RWPE2 (cell line): Measurements from ENCODE around the gene IRF9.

ENCODE experiments used
- ATAC-seq: fragments of 200-7000 bp; cut with Tn5 transposase; 3 replicates; pipeline ENCODE4 v1.9.1; 2021; ENCODE audit warnings: low read depth
- DNase-seq: peaks from one replicate; pipeline ENCODE4 v3.0.0-alpha.2; 2020; ENCODE audit warnings: low spot score
- H3K27ac ChIP-seq: fragments of 450-650 bp; 2 replicates; pipeline ENCODE4 v1.5.1; 2017; ENCODE audit warnings: mild to moderate bottlenecking; ENCODE audit not compliant: poor library complexity, severe bottlenecking
- H3K27me3 ChIP-seq: fragments of 250-450 bp; sonication (Bioruptor Pico); 2 replicates; pipeline ENCODE4 v1.5.1; 2021; ENCODE audit warnings: mild to moderate bottlenecking, moderate library complexity; ENCODE audit not compliant: insufficient read depth, poor library complexity, severe bottlenecking
- H3K36me3 ChIP-seq: fragments of 250-450 bp; sonication (Bioruptor Pico); 2 replicates; pipeline ENCODE4 v1.5.1; 2020; ENCODE audit warnings: low read depth, mild to moderate bottlenecking, moderate library complexity
- H3K4me1 ChIP-seq: fragments of 250-450 bp; sonication (Bioruptor Pico); 2 replicates; pipeline ENCODE4 v1.5.1; 2021; ENCODE audit warnings: mild to moderate bottlenecking, moderate library complexity; ENCODE audit not compliant: insufficient read depth, poor library complexity, severe bottlenecking
- H3K4me3 ChIP-seq: fragments of 250-450 bp; sonication (Bioruptor Pico); 2 replicates; pipeline ENCODE4 v1.5.1; 2021; ENCODE audit warnings: mild to moderate bottlenecking, moderate library complexity; ENCODE audit not compliant: severe bottlenecking
- H3K9me3 ChIP-seq: fragments of 250-450 bp; sonication (Bioruptor Pico); 2 replicates; pipeline ENCODE4 v1.5.1; 2021; ENCODE audit warnings: mild to moderate bottlenecking, moderate library complexity; ENCODE audit not compliant: severe bottlenecking
- CTCF ChIP-seq: fragments of 450-650 bp; IDR thresholded peaks from one replicate; pipeline ENCODE4 v1.5.1; 2017; ENCODE audit warnings: mild to moderate bottlenecking, moderate library complexity; ENCODE audit not compliant: poor library complexity, severe bottlenecking

The IRF9 gene

DNA sequence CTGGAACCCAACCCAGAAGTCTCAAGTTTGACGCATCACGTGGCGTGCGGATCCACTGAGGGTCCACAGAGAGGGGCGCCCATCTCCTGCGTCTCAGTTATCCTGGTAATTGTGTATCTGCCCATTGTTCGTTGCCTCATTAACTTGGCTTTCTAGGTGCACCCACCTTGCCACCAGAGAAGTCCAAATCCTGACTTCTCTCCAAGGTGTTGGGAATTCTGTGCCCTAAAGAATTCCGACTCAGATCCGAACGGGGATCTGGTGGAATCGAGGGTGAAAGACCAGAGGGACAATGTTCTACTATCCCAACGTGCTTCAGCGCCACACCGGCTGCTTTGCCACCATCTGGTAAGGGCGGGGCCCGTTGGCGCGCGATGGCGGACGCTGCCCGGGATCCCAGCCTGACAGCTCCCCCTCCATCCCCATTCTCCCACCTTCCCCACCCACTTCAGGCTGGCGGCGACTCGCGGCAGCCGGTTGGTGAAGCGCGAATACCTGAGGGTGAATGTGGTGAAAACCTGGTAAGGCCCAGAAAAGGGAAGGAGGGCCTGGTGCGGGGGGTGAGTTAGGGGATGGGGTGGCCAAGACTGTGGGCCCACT, 11.3 kb downstream of the IRF9 start:
- no peaks in the 10 kb centered on the region for H3K4me1 ChIP-seq
- no peaks in the 10 kb centered on the region for H3K9me3 ChIP-seq
- ATAC-seq, result no peak
- no peak overlapping the region for H3K27ac ChIP-seq
- no peaks in the 10 kb centered on the region for H3K27me3 ChIP-seq
- no peak for TF ChIP-seq CTCF
- H3K36me3 ChIP-seq, result no peaks in the 10 kb centered on the region
- no peak for DNase-seq
- no peak overlapping the region for H3K4me3 ChIP-seq

DNA sequence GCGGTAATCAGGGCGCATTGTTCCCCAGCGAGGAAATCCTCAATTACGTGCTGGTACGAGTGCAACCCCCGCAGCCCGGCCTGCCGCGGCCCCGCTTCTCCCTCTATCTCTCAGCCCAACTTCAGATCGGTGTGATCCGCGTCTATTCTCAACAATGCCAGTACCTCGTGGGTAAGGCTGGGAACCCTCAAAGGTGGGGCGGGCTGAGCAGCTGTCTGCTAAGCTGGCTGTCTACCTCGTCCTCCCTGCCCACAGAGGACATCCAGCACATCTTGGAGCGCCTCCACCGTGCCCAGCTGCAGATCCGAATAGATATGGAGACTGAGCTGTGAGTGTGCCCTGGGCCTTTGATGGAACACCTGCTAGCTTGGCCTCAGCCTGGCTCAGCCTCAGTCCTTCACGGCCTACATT, 11.8 kb downstream of the IRF9 start:
- H3K27me3 ChIP-seq, result no peaks in the 10 kb centered on the region
- no peaks in the 10 kb centered on the region for H3K4me1 ChIP-seq
- H3K4me3 ChIP-seq, result no peak overlapping the region
- no peaks in the 10 kb centered on the region for H3K36me3 ChIP-seq
- no peak for TF ChIP-seq CTCF
- no peaks in the 10 kb centered on the region for H3K9me3 ChIP-seq
- H3K27ac ChIP-seq, result no peak overlapping the region
- ATAC-seq (0 out of 3 replicates have a peak, but pooled peaks have one; percentile 13), DNase-seq (no peak)

DNA sequence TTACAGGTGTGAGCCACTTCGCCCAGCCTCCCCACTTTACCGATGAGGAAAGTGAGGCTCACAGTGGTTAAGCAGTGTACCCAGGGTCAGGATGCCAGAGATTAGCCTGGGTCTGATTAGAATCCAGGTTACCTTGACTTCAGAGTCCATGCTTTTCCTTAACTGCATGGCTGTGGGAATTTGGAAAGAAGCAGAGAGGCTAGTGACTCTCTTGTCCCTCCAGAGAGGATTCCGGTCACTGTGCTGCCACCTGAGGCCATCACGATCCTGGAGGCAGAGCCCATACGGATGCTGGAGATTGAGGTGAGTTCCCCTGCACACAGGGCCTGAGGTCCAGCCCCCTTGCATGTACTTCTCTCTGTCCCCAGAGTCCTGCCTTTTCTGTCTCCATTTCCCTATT, 15.5 kb downstream of the IRF9 start:
- no peak for TF ChIP-seq CTCF
- Histone ChIP-seq H3K4me3 (no peak overlapping the region), H3K27ac (no peak overlapping the region), H3K27me3 (no peaks in the 10 kb centered on the region), H3K9me3 (no peaks in the 10 kb centered on the region), H3K4me1 (no peaks in the 10 kb centered on the region), H3K36me3 (peaks cover 26% of the 10 kb centered on the region)
- no peak for ATAC-seq
- no peak for DNase-seq

GRCh38 chr14:24177041-24177825, 16.2 kb downstream of the IRF9 start:
- no peaks in the 10 kb centered on the region for H3K9me3 ChIP-seq
- no peak overlapping the region for H3K27ac ChIP-seq
- peaks cover 29% of the 10 kb centered on the region for H3K36me3 ChIP-seq
- no peak for TF ChIP-seq CTCF
- H3K27me3 ChIP-seq, result no peaks in the 10 kb centered on the region
- H3K4me3 ChIP-seq, result no peak overlapping the region
- H3K4me1 ChIP-seq, result no peaks in the 10 kb centered on the region
- DNase-seq (no peak), ATAC-seq (no peak)

- Histone ChIP-seq H3K4me3 (no peak overlapping the region), H3K4me1 (no peaks in the 10 kb centered on the region), H3K9me3 (no peaks in the 10 kb centered on the region), H3K36me3 (peaks cover 34% of the 10 kb centered on the region), H3K27ac (no peak overlapping the region), H3K27me3 (no peaks in the 10 kb centered on the region)
- ATAC-seq (no peak), DNase-seq (peak; percentile 59)
- TF ChIP-seq CTCF, result no peak
Measured at GRCh38 chr14:24177891-24178290, 16.8 kb downstream of the IRF9 start.
